ENCODE results near the gene ZCCHC24.
A peak's percentile ranks its signal among the peaks of the same experiment; 100 is the strongest.
"Not testable (repeated sequence)": the region's sequence is repeated elsewhere in the genome, so short reads cannot be mapped to it uniquely, and the experiment has no call there.

ZCCHC24 gene

DNA sequence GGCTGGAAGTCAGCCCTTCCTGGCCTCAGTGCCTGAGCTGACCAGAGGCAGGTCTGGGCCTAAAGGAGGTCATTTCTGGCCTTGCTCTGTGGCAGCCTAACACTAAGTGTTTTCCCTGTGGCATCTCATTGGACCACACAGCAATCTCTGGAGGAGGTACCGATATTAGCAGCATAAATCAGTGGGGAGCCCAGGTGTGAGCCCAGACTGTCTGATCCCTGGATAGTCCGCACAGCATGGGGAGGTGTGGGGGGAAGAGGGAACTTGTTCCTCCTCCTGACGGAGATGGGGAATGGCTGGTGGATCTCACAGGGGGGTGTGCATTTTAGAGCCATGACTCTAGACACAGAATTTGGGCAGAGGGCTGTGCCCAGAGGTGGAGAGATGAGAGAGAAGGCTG lies 109.1 kb downstream of the ZCCHC24 start:
- Mint-ChIP-seq H3K27ac (no peak overlapping the region), H3K4me3 (no peak overlapping the region), H3K9me3 (no peaks in the 10 kb centered on the region), H3K36me3 (ENCODE audit: low read depth) (no peaks in the 10 kb centered on the region), H3K4me1 (ENCODE audit: low read depth) (peaks cover 35% of the 10 kb centered on the region), H3K27me3 (no peaks in the 10 kb centered on the region)

- Mint-ChIP-seq H3K27ac (peak overlapping the region; percentile 70), H3K27me3 (no peaks in the 10 kb centered on the region), H3K36me3 (ENCODE audit: low read depth) (no peaks in the 10 kb centered on the region), H3K4me3 (no peak overlapping the region), H3K4me1 (ENCODE audit: low read depth) (peaks cover 41% of the 10 kb centered on the region), H3K9me3 (no peaks in the 10 kb centered on the region)
Observed at GRCh38 chr10:79335470-79336235, 109.8 kb downstream of the ZCCHC24 start.

- Mint-ChIP-seq H3K27ac (peak overlapping the region; percentile 70), H3K36me3 (ENCODE audit: low read depth) (no peaks in the 10 kb centered on the region)
Observed at GRCh38 chr10:79335094-79335469, 110.3 kb downstream of the ZCCHC24 start.

DNA sequence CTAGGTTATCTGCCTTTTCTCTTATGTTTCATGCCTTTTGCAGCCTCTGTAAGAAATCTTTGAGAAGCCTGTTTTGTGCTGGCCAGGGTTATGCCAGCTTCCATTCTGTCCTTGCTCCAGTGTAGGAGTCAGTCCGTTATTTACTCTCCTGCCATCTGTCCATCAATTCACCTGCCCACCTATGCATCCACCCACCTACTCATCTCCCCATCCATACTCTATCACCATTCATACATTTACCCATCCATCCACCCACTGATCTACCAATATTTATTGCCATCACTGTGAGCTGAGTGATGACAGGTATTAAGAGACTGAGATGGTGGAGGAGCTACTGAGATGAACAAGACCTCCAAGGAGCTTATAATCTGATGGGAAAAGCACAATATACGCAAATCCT lies 110.9 kb downstream of the ZCCHC24 start:
- no peak overlapping the region for H3K4me3 Mint-ChIP-seq
- no peaks in the 10 kb centered on the region for H3K27me3 Mint-ChIP-seq
- H3K4me1 Mint-ChIP-seq (ENCODE audit: low read depth), result peaks cover 44% of the 10 kb centered on the region
- H3K9me3 Mint-ChIP-seq, result no peaks in the 10 kb centered on the region
- H3K27ac Mint-ChIP-seq, result peak overlapping the region; percentile 34
- no peaks in the 10 kb centered on the region for H3K36me3 Mint-ChIP-seq (ENCODE audit: low read depth)

More at GRCh38 chr10:79335094-79335469, 110.3 kb downstream of the ZCCHC24 start:
- Mint-ChIP-seq H3K27me3 (no peaks in the 10 kb centered on the region), H3K4me1 (ENCODE audit: low read depth) (peaks cover 44% of the 10 kb centered on the region), H3K9me3 (no peaks in the 10 kb centered on the region), H3K4me3 (no peak overlapping the region)

DNA sequence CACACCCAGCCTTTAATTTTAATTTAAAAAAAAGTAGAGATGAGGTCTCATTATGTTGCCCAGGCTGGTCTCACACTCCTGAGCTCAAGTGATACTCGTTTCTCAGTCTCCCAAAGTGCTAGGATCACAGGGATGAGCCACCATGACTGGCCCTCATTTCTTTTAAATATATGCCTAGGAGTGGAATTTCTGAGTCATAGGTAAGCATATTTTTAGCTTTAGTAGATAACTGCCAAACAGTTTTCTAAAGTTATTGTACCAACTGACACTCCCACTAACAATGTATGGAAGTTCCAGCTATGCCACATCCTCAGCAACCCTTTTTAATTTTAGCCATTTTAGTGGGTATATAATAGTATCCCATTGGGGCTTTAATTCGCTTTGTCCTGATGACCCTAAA lies 111.9 kb downstream of the ZCCHC24 start:
- peak overlapping the region; percentile 38 for H3K4me3 Mint-ChIP-seq
- peak overlapping the region; percentile 92 for H3K27ac Mint-ChIP-seq
- peaks cover 51% of the 10 kb centered on the region for H3K4me1 Mint-ChIP-seq (ENCODE audit: low read depth)
- no peaks in the 10 kb centered on the region for H3K27me3 Mint-ChIP-seq
- no peaks in the 10 kb centered on the region for H3K9me3 Mint-ChIP-seq
- H3K36me3 Mint-ChIP-seq (ENCODE audit: low read depth), result no peaks in the 10 kb centered on the region

GRCh38 chr10:79332610-79333315 lies 112.7 kb downstream of the ZCCHC24 start:
- Mint-ChIP-seq H3K4me1 (ENCODE audit: low read depth) (peaks cover 51% of the 10 kb centered on the region), H3K27ac (peak overlapping the region; percentile 92)
- H3K27me3 Mint-ChIP-seq; H3K9me3 Mint-ChIP-seq; H3K36me3 Mint-ChIP-seq (ENCODE audit: low read depth); H3K4me3 Mint-ChIP-seq: not testable (repeated sequence)

All from stimulated activated naive CD8-positive, alpha-beta T cell treated with anti-CD3 and anti-CD28 coated beads, Interleukin-15, Interleukin-2, amounts not matched to agents 100 ng/mL and 50 ng/mL, for 24 hours (primary cell).